GM13976 (cell line): ENCODE results near the gene TRIM6.
"Not testable (repeated sequence)": the region's sequence is repeated elsewhere in the genome, so short reads cannot be mapped to it uniquely, and the experiment has no call there.

Source experiments
- DNase-seq: peaks from one replicate; pipeline ENCODE4 v3.0.0; 2012; ENCODE audit warnings: low spot score
- in situ Hi-C: fragments of 300-500 bp; cut with MboI; formaldehyde crosslinking; loops from one replicate; pipeline ENCODE4 v1.12.0; 2022; ENCODE audit warnings: low sequenced_read_pairs, mixed read lengths, inconsistent platforms; ENCODE audit not compliant: unreplicated experiment
- TF ChIP-seq, protein P1 (sequence below): IDR thresholded peaks from 2 replicates; pipeline ENCODE4 v1.5.1; 2012; ENCODE audit warnings: borderline replicate concordance, mild to moderate bottlenecking; ENCODE audit not compliant: insufficient read depth; ENCODE audit errors: extremely low read depth, missing control alignments, control extremely low read depth

TRIM6 gene

DNA sequence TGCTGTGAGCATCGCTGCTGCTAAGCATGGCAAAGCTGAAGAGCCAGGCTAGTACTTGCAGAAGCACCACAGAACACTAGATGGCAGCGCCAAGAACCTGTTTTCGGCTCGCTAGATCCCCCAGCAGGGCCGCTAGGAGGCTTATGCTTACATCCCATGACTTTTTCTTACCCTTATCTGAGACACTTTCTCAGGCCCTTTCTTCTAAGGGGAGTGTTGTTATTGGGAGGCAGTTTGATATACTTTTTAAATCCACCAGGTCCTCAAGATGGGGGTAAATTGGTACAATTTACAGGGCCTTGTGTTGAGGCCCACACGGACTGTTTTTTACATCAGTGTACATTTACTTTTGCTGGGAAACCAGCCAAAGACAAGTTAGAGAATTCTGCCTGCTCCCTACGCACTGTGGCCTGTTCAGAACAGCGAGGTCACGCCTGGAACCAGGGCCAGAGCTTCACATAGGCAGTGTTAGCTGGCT, 4.0 kb downstream of the TRIM6 start:
- TF ChIP-seq, protein P1, sequence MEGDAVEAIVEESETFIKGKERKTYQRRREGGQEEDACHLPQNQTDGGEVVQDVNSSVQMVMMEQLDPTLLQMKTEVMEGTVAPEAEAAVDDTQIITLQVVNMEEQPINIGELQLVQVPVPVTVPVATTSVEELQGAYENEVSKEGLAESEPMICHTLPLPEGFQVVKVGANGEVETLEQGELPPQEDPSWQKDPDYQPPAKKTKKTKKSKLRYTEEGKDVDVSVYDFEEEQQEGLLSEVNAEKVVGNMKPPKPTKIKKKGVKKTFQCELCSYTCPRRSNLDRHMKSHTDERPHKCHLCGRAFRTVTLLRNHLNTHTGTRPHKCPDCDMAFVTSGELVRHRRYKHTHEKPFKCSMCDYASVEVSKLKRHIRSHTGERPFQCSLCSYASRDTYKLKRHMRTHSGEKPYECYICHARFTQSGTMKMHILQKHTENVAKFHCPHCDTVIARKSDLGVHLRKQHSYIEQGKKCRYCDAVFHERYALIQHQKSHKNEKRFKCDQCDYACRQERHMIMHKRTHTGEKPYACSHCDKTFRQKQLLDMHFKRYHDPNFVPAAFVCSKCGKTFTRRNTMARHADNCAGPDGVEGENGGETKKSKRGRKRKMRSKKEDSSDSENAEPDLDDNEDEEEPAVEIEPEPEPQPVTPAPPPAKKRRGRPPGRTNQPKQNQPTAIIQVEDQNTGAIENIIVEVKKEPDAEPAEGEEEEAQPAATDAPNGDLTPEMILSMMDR: peak; percentile 70
- in situ Hi-C loops: loop anchor here (10.0 kb wide), 1 partner anchor 204 kb away; the partner anchor contains the start of gene OR52N2
- DNase-seq: peak; percentile 76

DNA sequence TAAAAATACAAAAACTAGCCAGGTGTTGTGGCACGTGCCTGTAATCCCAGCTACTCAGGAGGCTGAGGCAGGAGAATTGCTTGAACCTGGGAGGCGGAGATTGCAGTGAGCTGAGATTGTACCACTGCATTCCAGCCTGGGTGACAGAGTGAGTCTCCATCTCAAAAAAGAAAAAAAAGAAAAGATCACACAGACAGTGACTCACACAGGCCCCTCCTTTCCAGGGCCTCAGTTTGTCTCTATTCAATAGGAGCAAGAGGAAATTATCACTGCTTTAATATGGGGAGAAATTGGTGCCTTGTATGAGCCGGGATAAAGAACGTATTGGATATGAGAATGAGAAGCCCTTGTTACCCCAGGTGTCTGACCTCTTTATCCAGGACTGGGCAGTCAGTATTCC, 6.4 kb downstream of the TRIM6 start:
- in situ Hi-C loops: loop anchor here (10.0 kb wide), 1 partner anchor 202 kb away; the partner anchor contains the start of gene OR52N2
- DNase-seq: not testable (repeated sequence)

DNA sequence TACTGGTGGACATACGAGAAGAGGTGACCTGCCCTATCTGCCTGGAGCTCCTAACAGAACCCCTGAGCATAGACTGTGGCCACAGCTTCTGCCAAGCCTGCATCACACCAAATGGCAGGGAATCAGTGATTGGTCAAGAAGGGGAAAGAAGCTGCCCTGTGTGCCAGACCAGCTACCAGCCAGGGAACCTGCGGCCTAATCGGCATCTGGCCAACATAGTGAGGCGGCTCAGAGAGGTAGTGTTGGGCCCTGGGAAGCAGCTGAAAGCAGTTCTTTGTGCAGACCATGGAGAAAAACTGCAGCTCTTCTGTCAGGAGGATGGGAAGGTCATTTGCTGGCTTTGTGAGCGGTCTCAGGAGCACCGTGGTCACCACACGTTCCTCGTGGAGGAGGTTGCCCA, 6.9 kb downstream of the TRIM6 start:
- in situ Hi-C loops: loop anchor here (10.0 kb wide), 1 partner anchor 201 kb away; the partner anchor contains the start of gene OR52N2
- TF ChIP-seq, protein P1: no peak
- DNase-seq: no peak

DNA sequence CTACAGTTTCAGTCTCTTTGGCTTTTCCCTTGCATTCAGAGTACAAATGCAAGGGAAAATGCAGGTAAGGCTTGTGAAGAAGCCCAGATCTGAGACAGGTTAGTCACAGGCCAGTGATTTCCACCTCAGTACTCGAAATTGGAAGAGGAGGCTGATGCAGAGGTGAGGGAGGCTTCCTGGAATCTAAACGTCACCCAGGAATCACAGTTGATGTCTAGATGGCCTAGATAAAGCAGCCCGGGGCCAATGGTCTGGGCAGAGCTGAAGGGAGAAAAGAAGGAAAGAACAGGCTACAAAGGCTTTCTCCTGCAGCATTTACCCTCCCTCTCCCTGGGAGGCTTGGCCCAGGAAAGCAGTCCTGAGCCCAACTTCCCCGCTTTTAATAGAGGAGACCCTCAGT, 8.5 kb downstream of the TRIM6 start:
- in situ Hi-C loops: loop anchor here (10.0 kb wide), 1 partner anchor 200 kb away; the partner anchor contains the start of gene OR52N2
- no peak for DNase-seq
- TF ChIP-seq, protein P1: no peak

DNA sequence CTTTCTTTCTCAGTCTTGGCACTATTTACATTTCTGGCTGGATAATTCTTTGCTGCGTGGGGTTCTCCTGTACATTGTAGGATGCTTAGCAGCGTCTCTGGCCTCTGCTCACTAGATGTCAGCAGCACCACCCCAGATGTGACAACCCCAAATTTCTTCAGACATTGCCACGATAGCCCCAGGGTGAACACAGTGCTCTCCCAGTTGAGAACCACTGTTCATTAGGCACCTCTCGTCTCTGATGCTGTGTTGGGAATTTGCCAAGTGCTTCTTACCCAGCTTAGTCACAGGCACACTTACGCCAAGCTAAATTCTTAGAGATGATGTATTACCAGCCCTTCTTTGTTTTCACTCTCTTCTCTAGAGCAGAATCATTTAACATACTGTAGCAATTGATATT, 9.4 kb downstream of the TRIM6 start:
- in situ Hi-C loops: loop anchor here (10.0 kb wide), 1 partner anchor 199 kb away; the partner anchor contains the start of gene OR52N2
- TF ChIP-seq, protein P1: peak; percentile 17
- DNase-seq: no peak

DNA sequence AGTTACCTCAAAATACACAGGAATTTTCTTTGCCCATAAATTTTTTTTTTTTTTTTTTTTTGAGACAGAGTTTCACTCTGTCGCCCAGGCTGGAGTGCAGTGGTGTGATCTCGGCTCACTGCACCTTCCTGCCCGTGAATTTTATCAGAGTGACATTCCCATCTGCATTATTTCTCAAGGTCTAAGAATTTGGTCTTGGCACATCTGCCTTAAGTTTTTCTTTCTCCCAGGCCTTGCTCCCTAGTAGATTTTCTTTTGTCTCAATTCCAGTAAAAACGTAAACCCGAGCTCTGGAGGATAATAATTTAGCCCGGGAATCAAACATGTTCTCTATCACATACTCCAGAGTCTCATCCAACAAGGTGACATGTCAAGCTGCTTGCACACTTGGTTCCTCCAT, 12.4 kb downstream of the TRIM6 start:
- TF ChIP-seq, protein P1: no peak
- no peak for DNase-seq
- in situ Hi-C loops: loop anchor here (10.0 kb wide), 1 partner anchor 196 kb away; the partner anchor contains the start of gene OR52N2

DNA sequence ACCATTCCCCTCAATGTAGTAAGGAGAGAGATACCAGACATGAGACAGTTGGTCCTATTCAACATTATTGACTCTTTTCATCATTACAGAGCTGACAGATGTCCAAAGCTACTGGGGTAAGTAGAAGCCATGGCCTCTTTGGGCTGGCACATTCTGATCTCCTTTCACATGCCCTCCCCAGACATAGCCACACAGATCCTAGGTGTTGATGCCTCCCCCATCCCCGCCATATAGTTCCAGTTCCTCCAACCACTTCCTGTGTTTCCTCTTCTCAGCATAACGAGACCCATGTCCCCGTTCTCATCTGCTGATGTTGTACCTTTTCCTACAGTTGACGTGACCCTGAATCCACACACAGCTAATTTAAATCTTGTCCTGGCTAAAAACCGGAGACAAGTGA, 14.0 kb downstream of the TRIM6 start:
- DNase-seq: no peak
- TF ChIP-seq, protein P1: no peak
- in situ Hi-C loops: no loop called here
